Stimulated activated CD4-positive, alpha-beta T cell treated with anti-CD3 and anti-CD28 coated beads, Interleukin-2, amount 100 ng/mL, for 24 hours (primary cell): Measurements from ENCODE around the gene FAM210B.
"Not testable (repeated sequence)": the region's sequence is repeated elsewhere in the genome, so short reads cannot be mapped to it uniquely, and the experiment has no call there.

Experiments
- DNase-seq, 2 donors: peaks; one replicate each; pipeline ENCODE4 v3.0.0-alpha.2; 2020

The FAM210B gene

DNA sequence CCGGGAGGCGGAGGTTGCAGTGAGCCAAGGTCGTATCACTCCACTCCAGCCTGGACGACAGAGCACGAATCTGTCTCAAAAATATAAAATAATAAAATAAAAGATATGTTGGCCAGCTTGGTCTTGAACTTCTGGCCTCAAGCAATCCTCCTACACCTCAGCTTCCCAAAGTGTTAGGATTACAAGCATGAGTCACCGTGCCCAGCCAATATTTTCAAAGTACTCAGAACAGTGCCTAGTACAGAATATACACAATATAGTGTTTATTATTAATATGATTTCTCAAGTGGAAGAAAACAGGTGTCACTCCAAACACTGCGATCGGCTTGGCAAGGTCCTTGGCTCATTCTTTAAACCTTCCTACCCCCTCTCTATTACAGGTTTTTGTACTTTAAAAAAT lies 3.1 kb downstream of the FAM210B start:
- no peak for DNase-seq

- no peak for DNase-seq
Measured at GRCh38 chr20:56362833-56363413, 4.1 kb downstream of the FAM210B start.

GRCh38 chr20:56363491-56363890 lies 4.7 kb downstream of the FAM210B start:
- no peak for DNase-seq

GRCh38 chr20:56368351-56369134 lies 9.8 kb downstream of the FAM210B start:
- no peak for DNase-seq

GRCh38 chr20:56369179-56369578 lies 10.4 kb downstream of the FAM210B start:
- DNase-seq = no peak

DNA sequence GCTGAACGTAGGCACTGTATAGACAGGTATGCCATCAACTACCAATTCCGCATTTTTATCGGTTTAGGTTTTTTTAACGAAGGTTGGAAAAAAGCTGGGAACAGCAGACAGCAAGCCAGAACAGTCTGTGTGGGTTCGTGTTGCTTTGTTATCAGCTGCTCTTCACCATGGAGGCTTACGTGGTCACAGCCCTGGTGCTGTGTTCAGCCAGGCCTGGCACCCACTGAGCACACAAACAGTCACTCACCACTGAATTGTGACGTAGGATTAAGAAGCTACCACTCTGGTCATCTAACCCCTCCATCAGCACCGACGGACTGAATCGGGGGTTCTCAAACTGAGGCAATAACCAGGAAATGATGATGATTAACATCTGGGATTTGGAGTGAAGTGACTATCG lies 13.2 kb downstream of the FAM210B start:
- no peak for DNase-seq

GRCh38 chr20:56372850-56373249 lies 14.1 kb downstream of the FAM210B start:
- no peak for DNase-seq

GRCh38 chr20:56373942-56374341 lies 15.2 kb downstream of the FAM210B start:
- DNase-seq = no peak

GRCh38 chr20:56376331-56376730 lies 17.6 kb downstream of the FAM210B start:
- no peak for DNase-seq

- no peak for DNase-seq
Measured at GRCh38 chr20:56378386-56378785, 19.6 kb downstream of the FAM210B start.

- DNase-seq = no peak
Measured at GRCh38 chr20:56380375-56380774, 21.6 kb downstream of the FAM210B start.

DNA sequence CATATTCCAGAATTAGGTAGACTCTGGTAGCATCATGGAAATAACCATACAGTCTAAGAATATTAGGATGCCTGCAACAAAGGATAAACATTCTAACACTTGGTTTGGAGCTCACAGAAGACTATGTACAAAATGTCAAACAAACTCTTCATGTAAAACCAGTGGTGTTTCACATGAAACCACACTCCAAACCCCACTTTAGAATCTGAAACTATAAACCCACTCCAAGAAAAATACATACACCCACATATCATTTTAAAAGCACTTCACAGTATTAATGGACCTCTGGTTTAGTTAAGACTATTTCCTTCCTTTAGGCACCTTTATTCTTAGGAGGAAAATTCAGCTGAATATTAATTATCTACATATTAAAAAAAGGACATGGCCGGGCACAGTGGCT lies 22.7 kb downstream of the FAM210B start:
- DNase-seq = no peak

DNA sequence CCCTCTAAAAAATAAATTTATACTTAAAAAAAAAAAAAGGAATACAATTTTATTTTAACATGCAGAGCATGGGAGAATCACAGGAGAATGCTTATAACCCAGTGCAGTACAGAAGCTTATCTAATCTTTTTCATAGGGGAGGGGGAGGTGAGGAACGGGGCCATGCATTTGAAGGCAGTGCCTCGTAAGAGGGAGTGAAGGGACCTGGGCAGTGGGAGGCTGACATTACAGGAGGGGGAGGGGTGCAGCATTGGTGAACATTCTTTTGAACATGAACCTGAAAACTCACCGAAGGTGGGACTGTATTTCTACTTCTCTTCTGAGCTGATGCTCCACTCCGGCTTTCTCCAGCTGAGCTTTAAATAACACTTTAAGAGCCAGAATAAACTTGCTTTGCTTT lies 23.9 kb downstream of the FAM210B start:
- no peak for DNase-seq

DNA sequence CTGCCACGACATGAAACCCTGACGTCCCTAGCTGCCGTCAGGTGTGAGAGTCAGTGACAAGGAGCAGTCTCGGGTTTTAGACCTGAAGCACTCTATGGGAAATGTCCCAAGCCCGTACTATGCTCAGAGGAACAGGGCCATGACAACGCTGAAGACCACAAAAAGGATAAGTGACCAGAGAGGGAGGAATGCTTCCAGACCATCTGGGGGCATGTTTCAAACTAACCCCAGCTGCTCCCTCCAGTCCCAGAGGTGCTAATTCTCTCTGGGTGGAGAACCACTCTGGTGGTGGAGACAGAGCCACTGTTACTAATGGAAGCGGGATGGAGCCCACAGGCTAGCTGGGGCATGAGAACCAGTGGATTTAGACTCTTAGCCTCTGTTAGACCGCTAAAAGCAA lies 24.6 kb downstream of the FAM210B start:
- DNase-seq = no peak

- no peak for DNase-seq
Measured at GRCh38 chr20:56385130-56385529, 26.4 kb downstream of the FAM210B start.

GRCh38 chr20:56386219-56386618 lies 27.4 kb downstream of the FAM210B start:
- DNase-seq = no peak

DNA sequence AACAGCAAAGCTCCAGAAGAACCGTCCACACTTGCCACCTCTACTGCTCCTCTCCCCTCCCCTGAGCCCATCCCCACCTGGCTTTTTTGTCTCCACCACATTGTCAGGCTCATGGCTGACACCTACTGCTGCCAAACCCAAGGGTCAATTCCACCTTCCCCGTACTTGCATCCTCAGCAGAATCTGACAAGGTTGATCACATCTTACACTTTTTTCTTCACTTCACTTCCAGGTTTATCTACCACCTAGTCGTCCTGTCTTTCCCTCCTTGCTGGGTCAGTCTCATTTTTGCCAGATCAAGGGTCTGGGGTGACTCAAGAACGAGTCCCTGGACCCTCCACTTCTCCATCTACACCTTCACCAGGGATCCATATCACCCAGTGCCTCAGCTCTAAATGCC lies 30.1 kb downstream of the FAM210B start:
- no peak for DNase-seq

DNA sequence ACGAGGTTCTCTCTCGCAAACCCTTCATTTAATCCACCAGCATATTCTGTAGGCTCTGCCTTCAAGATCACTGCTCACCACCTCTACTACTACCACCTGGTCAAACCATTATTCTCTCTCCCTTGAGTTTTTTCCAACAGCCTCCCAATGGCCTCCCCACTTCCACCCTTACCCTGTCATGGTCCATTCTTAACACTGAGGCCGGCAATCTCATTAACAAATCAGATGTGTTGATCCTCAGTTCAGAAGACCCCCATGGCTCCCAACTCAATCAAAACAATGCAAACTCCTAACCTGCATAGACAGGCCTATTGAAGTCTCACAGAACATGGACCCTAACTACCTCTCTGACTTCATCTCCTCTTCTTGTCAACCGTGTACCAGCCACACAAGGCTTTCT lies 31.0 kb downstream of the FAM210B start:
- DNase-seq = no peak

DNA sequence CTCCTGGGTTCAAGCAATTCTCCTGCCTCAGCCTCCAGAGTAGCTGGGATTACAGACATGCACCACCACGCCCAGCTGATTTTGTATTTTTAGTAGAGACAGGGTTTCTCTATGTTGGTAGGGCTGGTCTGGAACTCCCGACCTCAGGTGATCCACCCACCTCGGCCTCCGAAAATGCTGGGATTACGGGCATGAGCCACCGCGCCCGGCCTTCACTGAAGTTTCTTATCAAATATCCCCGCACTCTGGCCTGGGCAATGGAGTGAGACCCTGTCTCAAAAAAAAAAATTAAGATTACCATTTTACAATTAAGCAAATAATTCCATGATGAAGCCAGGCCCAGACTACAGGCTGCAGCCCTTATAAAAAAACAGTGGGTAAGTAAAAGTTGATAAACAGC lies 31.6 kb downstream of the FAM210B start:
- DNase-seq = not testable (repeated sequence)

GRCh38 chr20:56391037-56391436 lies 32.3 kb downstream of the FAM210B start:
- no peak for DNase-seq

DNA sequence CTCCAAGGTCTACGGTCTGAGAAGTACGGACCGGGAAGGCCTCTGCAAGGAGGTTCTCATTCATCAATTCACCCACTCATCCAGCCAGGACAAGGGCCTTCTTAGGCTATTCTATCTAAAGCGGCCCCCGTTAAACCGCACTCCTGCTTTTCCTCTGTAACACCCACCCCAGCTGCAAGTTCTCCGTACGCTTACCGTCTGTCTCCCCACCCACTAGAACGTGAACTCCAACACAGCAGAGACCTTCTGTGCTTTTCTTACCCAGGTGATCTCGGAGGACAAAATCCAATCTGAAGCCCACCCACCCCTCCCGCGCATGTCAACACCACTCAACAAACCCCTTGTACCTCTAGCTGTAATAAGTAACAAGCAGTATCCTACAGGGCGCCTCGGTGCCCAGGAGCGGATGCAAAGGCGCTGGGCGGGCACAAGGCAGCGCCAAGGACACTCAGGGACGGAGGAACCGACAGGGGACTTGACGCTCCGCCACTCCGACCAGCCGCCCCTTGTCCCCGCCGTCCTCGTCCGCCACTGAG lies 32.9 kb downstream of the FAM210B start:
- no peak for DNase-seq

DNA sequence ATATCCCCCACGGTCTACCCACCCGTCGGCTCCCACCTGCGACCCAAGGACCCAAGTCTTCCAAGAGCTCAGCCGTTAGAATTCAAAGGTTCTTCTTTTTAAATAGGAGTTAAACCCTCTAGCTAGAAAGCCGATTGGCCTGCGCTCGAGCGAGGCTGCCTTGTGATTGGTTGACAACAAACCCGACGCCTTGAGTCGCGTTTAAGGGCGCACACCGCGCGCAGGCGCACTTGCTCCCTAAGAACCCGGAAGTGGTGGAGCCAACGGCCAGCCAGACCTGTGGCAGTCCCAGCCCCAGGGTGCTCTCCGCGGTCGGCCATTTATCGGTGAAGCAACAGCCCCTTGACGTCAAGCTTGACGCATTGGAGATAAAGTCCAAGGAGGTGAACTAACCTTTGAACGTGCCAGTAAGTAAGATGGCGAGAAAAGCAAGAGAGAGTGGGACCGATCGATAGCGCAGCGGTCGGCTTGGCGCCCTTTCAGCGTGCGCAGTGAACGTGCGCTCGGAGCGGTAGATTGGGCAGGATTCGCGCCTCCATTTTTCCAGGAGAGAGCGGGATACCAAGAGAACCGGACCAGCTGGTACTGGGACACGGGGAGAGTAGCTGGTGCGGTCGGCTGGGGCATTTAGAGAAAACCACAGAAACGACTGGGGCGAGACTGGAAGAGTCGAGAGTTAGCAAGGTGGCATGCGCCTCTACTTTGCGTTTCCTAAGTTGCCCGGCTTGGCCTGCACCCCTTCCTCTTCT lies 33.5 kb downstream of the FAM210B start, which contains the start of the genes AURKA and CSTF1:
AURKA (minus strand) TSS at position 84 of the 749 bp plus-strand sequence. CDS start 4,018 bp downstream, outside the sequence.
CSTF1 (plus strand) TSS at position 514 of the 749 bp plus-strand sequence. CDS start 2,908 bp downstream, outside the sequence.
- DNase-seq = peak; percentile 98 to 99

DNA sequence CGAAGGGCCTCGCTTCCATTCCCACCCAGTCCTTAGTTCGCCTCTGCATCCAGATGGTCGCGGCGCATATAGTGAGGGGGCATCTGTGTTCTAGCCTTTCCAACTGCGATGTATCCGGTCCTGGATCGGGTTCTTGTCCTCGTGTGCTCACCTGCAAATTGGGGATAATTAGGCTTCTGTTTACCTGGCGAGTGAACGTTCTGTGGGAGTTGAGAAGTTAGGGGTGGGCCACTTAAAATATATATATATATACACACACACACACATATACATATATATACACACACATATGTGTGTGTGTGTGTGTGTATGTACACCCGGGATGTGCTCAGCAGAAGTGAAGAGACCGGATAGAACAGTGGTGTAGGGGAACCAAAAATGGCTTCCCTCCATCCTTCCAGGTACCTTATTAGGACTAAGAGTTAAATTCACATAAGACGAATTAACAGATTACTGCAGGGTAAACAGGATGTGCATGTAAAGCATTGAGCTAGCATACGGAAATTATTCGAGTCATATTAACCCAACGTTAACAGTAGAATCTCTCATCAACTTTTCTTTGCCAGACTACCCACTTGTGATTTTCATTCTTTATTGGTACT lies 34.2 kb downstream of the FAM210B start:
- DNase-seq = peak in 1 of 2 donors; percentile 22
